ENCODE measurements around the gene CHAMP1.

The CHAMP1 gene

GRCh38 chr13:114314074-114314912 lies at the start of gene CHAMP1:
TSS of gene CHAMP1 (plus strand) at chr13:114314503. CDS start at chr13:114323843, 9,340 bp downstream.
- peak; percentile 95 for DNase-seq

- DNase-seq = peak; percentile 91
Measured at GRCh38 chr13:114264886-114265611, 49.3 kb upstream of the CHAMP1 start.

DNA sequence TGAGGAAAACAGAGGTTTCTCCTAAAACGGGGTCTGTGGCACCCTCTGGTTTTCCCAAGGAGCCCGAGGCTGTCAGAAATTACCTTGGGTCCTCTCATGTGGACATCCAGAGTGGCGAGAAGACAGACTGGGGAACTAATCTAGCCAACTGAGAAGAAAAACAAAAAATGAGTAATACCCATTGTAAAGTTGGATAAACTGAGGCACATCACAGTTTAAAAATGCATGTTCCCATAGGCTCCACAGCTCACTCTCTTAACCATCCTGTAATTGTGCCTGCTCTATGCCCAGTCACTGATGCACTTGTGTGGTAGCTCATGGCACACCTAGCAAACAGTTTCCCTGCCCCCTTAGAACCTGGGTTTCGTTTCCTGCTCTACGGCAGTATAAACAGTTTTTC lies 48.1 kb upstream of the CHAMP1 start:
- DNase-seq = no peak

DNA sequence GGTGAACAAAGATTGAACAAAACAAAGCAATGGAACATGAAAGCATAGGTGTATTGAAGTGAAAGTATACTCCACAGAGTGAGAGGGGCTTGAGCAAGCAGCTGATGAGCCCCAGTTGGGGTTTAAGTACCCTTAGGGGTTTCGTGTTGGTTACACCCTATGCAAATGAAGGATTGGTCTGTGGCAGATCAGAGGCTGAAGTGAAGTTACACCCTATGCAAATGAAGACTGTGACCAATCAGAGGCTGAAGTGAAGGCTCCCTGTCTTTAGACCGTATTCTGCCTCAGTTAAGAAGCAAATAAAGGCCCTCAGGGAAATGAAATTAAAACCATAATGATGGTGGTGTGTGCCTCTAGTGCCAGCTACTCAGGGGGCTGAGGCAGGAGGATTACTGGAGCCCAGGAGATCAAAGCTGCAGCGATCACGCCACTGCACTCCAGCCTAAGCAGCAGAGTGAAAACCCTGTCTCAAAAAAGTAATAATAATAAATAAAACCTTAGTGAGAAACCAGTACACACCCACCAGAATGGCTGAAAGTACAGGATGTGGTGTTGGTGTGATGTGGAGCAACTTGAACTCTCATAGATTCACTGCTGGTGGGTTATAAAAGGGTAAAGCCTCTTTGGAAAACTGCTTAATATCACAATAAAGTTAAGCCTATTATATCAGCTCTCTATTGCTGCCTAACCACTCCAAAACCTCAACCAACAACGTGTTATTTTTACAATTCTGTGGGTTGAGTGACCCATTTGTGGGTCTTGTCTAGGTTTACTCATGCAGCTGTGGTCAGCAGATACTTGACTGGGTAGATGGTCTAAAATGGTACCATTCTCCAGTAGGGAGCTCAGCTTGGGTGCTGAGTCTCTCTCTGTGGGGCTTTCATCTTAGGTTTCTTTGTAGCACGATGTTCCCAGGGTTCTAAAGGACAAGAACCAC lies 45.7 kb upstream of the CHAMP1 start:
- DNase-seq = no peak

DNA sequence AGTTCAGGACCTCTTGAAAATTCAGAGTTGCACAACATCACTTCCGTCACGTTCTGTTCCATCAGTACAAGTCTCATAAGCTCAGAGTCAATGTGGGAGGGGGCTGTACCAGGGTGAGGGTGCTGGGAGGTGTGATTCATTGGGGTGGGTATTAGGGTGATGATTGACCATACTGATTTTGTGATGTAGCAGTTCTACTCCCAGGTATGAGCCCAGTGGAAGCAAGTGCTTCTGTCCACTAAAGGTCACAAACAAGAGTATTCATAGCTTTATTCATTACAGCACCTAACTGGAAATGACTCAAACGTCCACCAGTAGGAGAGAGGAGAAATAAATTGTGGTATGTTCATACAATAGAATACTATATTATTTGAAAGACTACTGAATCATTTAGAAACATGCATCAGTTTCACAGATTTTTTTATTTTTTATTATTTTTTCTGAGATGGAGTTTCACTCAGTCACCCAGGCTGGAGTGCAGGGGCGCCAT lies 45.0 kb upstream of the CHAMP1 start:
- DNase-seq = no peak

GRCh38 chr13:114272977-114273376 lies 41.3 kb upstream of the CHAMP1 start:
- DNase-seq = no peak

- DNase-seq = no peak
Measured at GRCh38 chr13:114275304-114275703, 39.0 kb upstream of the CHAMP1 start.

DNA sequence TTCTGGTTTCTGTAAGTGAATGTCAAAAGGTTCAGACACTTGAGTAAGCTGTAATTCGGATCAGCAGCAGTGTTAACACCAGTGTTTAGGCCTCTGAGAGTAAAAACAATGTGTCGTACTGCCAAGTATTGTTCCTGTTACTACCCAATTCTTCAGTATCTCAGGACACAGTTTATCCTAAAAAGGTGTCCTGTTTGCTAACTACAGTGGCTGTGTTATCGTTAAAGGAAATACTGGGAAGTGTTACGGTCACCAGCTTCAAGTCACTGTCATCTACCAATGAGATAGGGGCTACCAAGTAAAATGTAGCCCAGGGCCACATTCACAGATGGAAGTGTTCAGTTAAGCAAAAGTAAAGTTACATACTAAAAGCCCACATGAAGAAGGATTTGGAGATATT lies 35.2 kb upstream of the CHAMP1 start:
- no peak for DNase-seq

GRCh38 chr13:114279758-114280355 lies 34.4 kb upstream of the CHAMP1 start:
- DNase-seq = no peak

DNA sequence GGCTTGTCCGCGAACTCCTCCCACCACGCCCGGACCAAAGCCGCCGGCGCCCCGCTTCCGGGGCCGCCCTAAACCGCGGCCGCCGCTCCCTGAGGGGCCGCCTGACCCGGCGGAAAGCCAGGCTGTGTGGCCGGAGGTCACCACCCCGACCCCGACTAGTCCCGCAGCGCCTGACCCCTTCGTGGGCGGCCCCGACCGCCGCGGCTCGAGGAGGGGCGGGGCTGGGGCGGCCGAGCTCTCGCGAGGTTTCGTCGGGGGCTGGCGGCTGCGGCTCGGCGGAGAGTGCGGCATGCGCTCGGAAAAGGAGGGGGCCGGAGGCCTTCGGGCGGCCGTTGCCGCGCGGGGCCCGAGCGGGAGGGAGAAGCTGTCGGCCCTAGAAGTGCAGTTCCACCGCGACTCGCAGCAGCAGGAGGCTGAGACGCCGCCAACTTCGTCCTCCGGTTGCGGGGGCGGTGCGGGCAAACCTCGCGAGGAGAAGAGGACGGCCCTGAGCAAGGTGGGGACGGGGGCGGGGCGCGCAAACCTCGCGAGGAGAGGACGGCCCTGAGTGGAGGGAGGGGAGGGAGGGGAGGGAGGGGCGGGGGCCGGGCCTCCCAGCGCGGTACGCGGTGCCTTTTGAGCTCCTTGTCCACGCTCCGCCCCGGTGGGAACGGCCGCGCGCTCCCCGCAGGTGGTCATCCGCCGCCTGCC lies 32.8 kb upstream of the CHAMP1 start, which contains the start of gene UPF3A:
TSS of gene UPF3A (plus strand) at position 251 of the 690 bp plus-strand sequence. CDS start at position 290, 39 bp downstream.
- DNase-seq = peak; percentile 93

DNA sequence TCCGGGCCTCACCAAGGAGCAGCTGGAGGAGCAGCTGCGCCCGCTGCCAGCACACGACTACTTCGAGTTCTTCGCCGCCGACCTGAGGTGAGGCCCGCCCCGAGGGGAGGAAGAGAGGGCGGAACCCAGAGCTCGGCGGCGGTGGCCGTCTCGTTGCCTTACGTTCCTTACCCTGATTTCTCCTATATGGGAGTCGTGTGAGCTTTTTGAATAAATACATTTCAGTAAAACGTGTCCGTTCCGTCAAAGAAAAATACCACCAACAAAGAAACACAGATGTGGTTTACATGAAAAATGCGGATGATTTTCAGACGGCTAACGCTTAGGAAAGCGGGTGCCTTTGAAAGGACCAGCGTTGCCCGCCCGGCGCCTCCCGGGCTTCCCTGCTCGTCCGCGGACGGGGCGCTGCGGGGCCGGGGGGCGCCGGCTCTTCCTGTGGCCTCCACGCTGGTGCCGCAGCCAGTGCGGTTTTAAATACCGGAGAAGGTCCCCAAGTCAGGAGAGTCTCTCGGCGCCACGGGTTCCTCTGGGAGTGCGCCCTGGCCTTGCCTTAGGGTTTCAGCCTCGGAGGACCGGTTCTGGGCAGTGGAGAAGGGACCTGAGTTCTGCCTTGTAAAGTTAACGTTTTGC lies 32.1 kb upstream of the CHAMP1 start:
- DNase-seq = peak; percentile 25

DNA sequence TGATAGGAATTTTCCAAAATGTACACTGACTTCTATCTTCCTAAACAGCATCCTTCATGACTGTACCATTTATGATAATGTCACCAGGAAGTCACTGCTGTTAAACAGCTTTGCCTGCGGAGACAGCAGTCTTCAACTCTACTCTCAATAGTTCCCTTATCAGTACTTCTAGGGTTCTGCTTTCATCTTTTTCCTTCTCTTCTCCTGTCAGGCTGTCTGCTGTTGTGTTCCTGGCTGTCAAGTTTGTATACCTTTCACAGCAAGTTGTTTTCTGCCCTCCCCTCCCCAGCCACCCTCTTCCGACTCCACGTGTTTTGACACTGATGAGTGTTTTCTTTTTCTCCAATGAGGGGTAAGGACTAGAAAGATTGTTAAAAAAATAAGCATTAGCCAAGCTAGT lies 30.7 kb upstream of the CHAMP1 start:
- no peak for DNase-seq

GRCh38 chr13:114284680-114285079 lies 29.6 kb upstream of the CHAMP1 start:
- DNase-seq = no peak

DNA sequence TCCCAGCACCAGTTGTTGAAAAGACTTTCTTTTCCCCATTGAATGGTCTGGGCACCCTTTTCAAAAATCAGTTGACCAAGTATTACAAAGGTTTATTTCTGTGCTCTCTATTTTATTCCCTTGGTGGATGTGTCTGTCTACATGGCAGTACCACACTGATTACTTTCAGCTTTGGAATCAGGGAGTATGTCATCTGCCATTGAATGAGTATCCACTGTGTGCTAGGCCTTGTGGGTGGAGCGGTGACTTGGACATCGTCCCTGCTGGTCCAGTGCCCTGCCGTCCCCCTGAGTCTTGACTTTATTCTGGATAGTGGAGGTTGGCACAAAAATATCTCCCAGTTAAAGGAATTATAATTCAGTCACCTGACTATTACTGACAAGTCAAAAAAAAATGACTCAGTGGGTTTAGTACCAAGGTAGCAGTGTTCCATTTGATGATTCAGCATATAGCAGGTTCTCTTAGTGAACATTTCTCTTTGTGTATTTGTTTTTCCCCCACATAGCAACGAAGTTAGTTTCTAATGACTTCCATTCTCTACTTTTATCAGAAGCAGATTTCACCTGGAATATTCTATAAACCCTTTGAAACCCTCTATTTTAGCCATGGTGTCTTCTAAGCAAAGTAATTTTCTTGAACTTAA lies 29.0 kb upstream of the CHAMP1 start:
- no peak for DNase-seq

DNA sequence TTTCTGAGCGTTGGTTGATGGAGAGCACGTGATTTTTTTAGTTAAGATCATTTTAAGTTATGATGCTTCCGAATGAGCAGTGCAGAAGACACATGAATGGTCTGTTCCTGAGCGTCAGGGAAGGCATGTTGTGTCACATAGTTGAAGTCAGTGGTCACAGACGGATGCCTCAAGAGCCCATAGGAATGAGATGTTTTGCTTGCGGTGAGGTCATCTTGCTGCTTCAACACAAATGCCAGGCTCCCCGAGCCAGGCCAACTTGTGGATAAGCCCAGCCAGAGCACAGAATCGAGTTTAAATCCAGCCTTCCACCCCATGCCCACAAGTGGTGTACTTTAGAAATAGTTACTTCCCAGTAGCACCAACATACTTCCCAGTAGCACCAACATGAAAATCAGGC lies 27.5 kb upstream of the CHAMP1 start:
- peak; percentile 25 for DNase-seq

- DNase-seq = no peak
Measured at GRCh38 chr13:114288157-114288591, 26.1 kb upstream of the CHAMP1 start.

- DNase-seq = no peak
Measured at GRCh38 chr13:114296448-114296847, 17.9 kb upstream of the CHAMP1 start.

- no peak for DNase-seq
Measured at GRCh38 chr13:114296902-114297301, 17.4 kb upstream of the CHAMP1 start.

DNA sequence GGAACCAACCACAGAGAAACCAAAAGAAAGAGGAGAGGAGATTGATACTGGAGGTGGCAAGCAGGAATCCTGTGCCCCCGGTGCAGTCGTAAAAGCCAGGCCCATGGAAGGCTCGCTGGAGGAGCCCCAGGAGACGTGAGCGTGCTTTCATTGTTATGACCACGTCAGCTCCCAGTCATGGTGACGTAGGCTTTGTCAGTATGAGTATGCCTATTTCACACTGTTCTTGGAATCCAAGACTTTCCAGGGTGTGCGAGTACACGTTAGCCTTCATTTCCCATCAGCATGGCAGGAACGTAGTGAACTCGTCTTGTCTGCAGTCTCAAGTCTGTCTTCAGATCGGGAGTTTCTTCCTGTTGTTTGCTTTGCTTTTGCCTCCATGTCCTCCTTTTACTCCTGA lies 15.4 kb upstream of the CHAMP1 start:
- DNase-seq = no peak

- no peak for DNase-seq
Measured at GRCh38 chr13:114299604-114300305, 14.5 kb upstream of the CHAMP1 start.
